K562 (cell line): ENCODE data around the gene FOXK2. TPM values are rescaled to one million over a fixed set of nuclear protein-coding genes. Genes with fewer than 3 reads are reported as not detected.

Source experiments
- ATAC-seq: fragments of 200-7000 bp; cut with Tn5 transposase; 3 replicates; pipeline ENCODE4 v1.9.1; 2020; ENCODE audit warnings: moderate library complexity
- BruUV-seq: library from RNA; stranded (reverse); fragments of 400-500 nt; replicated peaks from 2 replicates; lab custom pipeline; 2021; lab: Mats Ljungman, UMichigan
- CTCF ChIA-PET: fragments of 300-600 bp; formaldehyde crosslinking; extraction: SDS; loops from one replicate; lab custom pipeline; 2021; ENCODE audit warnings: low intra/inter-chr PET ratio; lab: Yijun Ruan, JAX
- POLR2A ChIA-PET: fragments of 300-600, 350-650 bp; sonication (Branson Sonifier 250); formaldehyde crosslinking; extraction: SDS; loops from one replicate; lab custom pipeline; 2021; ENCODE audit warnings: antibody characterized with exemption, inconsistent platforms; lab: Yijun Ruan, JAX
- DNase-seq, 4 experiments: peaks; one replicate each; pipeline versions ENCODE4 v3.0.0 to v3.0.0-alpha.2; 2011 to 2018; ENCODE audit warnings: low spot score in 3 of 4, mixed read lengths in 3 of 4; ENCODE audit errors: extremely low read depth in 1 of 4
- FAIRE-seq: peaks from 2 replicates; lab custom pipeline; 2011; peaks lifted over from hg19 to GRCh38; lab: Jason Lieb, UNC
- H2AFZ ChIP-seq: 2 replicates; pipeline ENCODE4 v1.6.0; 2011; ENCODE audit warnings: low read depth, low read length, control low read depth, inconsistent platforms
- H3K27ac ChIP-seq: fragments of 200-600 bp; 3 replicates; pipeline ENCODE4 v1.8.0; 2011; ENCODE audit warnings: low read depth, mild to moderate bottlenecking, control low read depth, inconsistent platforms, low read length, moderate library complexity, mixed read lengths; ENCODE audit errors: extremely low read depth
- H3K27me3 ChIP-seq, 2 experiments: fragments of 300-600 bp in 1 of 2; 2 replicates in 1 of 2; 3 replicates in 1 of 2; pipeline versions ENCODE4 v1.6.0 to v1.8.0; 2011; ENCODE audit warnings: inconsistent platforms in 2 of 2, low read length in 2 of 2, mild to moderate bottlenecking in 1 of 2, mixed read lengths in 1 of 2, moderate library complexity in 1 of 2; ENCODE audit not compliant: control insufficient read depth in 2 of 2, insufficient read depth in 2 of 2
- H3K36me3 ChIP-seq: fragments of 300-600 bp; 3 replicates; pipeline ENCODE4 v1.8.0; 2011; ENCODE audit warnings: mild to moderate bottlenecking, low read length, inconsistent platforms; ENCODE audit not compliant: control insufficient read depth, insufficient read depth
- H3K4me1 ChIP-seq, 2 experiments: fragments of 200-600 bp in 1 of 2; replicated peaks in 1 of 2; 2 replicates in 1 of 2; 3 replicates in 1 of 2; pipeline versions ENCODE4 v1.5.1 to v1.8.0; 2011; ENCODE audit warnings: inconsistent platforms in 2 of 2, low read length in 2 of 2, mild to moderate bottlenecking in 1 of 2, mixed read lengths in 1 of 2, moderate library complexity in 1 of 2; ENCODE audit not compliant: control insufficient read depth in 2 of 2, insufficient read depth in 2 of 2
- H3K4me2 ChIP-seq: 2 replicates; pipeline ENCODE4 v1.6.1; 2011; ENCODE audit warnings: low read length, control low read depth, inconsistent platforms, mixed read lengths; ENCODE audit not compliant: insufficient read depth
- H3K4me3 ChIP-seq: fragments of 200-600 bp; sonication (generic), shearing (Covaris generic); 2 replicates; pipeline ENCODE4 v1.5.1; 2016; ENCODE audit warnings: control low read depth, inconsistent platforms
- H3K79me2 ChIP-seq: fragments of 200-600 bp; 3 replicates; pipeline ENCODE4 v1.8.0; 2011; ENCODE audit warnings: low read length, inconsistent platforms; ENCODE audit not compliant: control insufficient read depth, insufficient read depth
- H3K9ac ChIP-seq, 2 experiments: 2 replicates each; pipeline versions ENCODE4 v1.6.0 to v1.6.1; 2011; ENCODE audit warnings: low read depth in 2 of 2, low read length in 2 of 2, control low read depth in 1 of 2, inconsistent platforms in 1 of 2, mild to moderate bottlenecking in 1 of 2, mixed read lengths in 1 of 2; ENCODE audit not compliant: insufficient read depth in 1 of 2
- H3K9me1 ChIP-seq: one replicate; pipeline ENCODE4 v1.6.0; 2011; ENCODE audit warnings: inconsistent platforms, mild to moderate bottlenecking, low read length, moderate library complexity; ENCODE audit not compliant: control insufficient read depth, insufficient read depth
- H3K9me3 ChIP-seq: replicated peaks from 2 replicates; pipeline ENCODE4 v1.5.1; 2011; ENCODE audit warnings: low read depth, low read length, inconsistent platforms; ENCODE audit not compliant: control insufficient read depth, insufficient read depth
- H4K20me1 ChIP-seq: replicated peaks from 2 replicates; pipeline ENCODE4 v1.6.1; 2011; ENCODE audit warnings: low read length, inconsistent platforms, mixed read lengths; ENCODE audit not compliant: control insufficient read depth, insufficient read depth
- COPS2 ChIP-seq: fragments of 450-650 bp; conservative IDR thresholded peaks from 2 replicates; pipeline ENCODE4 v1.6.1; 2016; ENCODE audit warnings: mild to moderate bottlenecking, moderate library complexity
- HIVEP1 ChIP-seq: fragments of 250-450 bp; sonication (Bioruptor Pico); IDR thresholded peaks from 2 replicates; pipeline ENCODE4 v1.4.0; 2020; ENCODE audit warnings: mild to moderate bottlenecking
- MECOM ChIP-seq: fragments of 250-450 bp; sonication (Bioruptor Pico); IDR thresholded peaks from 2 replicates; pipeline ENCODE4 v1.8.0; 2022; ENCODE audit warnings: inconsistent platforms
- ZNF12 ChIP-seq: sonication (generic); formaldehyde crosslinking; IDR thresholded peaks from 2 replicates; pipeline ENCODE4 v1.4.0; 2020; ENCODE audit warnings: mild to moderate bottlenecking, missing genetic modification reagents
- ZNF175 ChIP-seq: fragments of 200-800 bp; sonication (Bioruptor generic); IDR thresholded peaks from 2 replicates; pipeline ENCODE4 v1.6.1; 2016; ENCODE audit warnings: low read depth, mild to moderate bottlenecking, missing genetic modification characterization, missing compliant biosample characterization
- ZNF347 ChIP-seq: fragments of 450-650 bp; formaldehyde crosslinking; IDR thresholded peaks from 2 replicates; pipeline ENCODE4 v1.4.0; 2020; ENCODE audit warnings: low read depth, mild to moderate bottlenecking, moderate library complexity
- ZNF445 ChIP-seq: fragments of 250-450 bp; sonication (Bioruptor Pico); IDR thresholded peaks from 2 replicates; pipeline ENCODE4 v1.4.0; 2020; ENCODE audit warnings: low read depth, mild to moderate bottlenecking, moderate library complexity
- ZNF609 ChIP-seq: sonication (generic); formaldehyde crosslinking; IDR thresholded peaks from 2 replicates; pipeline ENCODE4 v1.8.1; 2023; ENCODE audit warnings: missing genetic modification reagents, mild to moderate bottlenecking, borderline replicate concordance
- WGBS: fragments of 100-300 bp; shearing (Covaris generic); methylation state at CpG from one replicate; pipeline ENCODE4 v1.1.6; 2016; ENCODE audit warnings: low coverage, mixed read lengths; ENCODE audit not compliant: insufficient coverage; ENCODE audit errors: missing lambda C conversion rate; 5-methylcytosine and 5-hydroxymethylcytosine counted together
- in situ Hi-C: fragments of 300-500 bp; cut with MboI; formaldehyde crosslinking; loops from 4 replicates; pipeline ENCODE4 v1.15.0; 2018; ENCODE audit warnings: inconsistent platforms, mixed read lengths
- intact Hi-C: fragments of 100-400 bp; cut with micrococcal nuclease; formaldehyde crosslinking; loops from 2 replicates; pipeline ENCODE4 v1.14.2; 2022
- polyA plus RNA-seq, 8 experiments: library from polyadenylated mRNA; depleted of rRNA in 4 of 8; stranded (reverse) in 5 of 8; unstranded in 3 of 8; fragments of >200 nt; fragmentation: Nextera tagmentation in 2 of 8; fragmentation: Illumina TruSeq in 1 of 8; extraction: Ambion mirVana in 2 of 8; extraction: Trizol in 1 of 8; gene quantifications; 2 replicates each; pipeline versions ENCODE4 v1.2.1 to v1.2.3, GENCODE V29; 2011 to 2014; ENCODE audit warnings: inconsistent platforms in 1 of 8, missing spikeins in 1 of 8
- total RNA-seq, 7 experiments: library from RNA; depleted of rRNA in 6 of 7; stranded (reverse); fragments of >200 nt in 6 of 7; fragmentation: Illumina TruSeq in 2 of 7; extraction: Trizol in 2 of 7; gene quantifications; 2 replicates each; pipeline versions ENCODE4 v1.2.1 to v1.2.3, GENCODE V29; 2011 to 2021; ENCODE audit warnings: low replicate concordance in 1 of 7

FOXK2 gene
- total and polyA plus RNA-seq, 9 of the 15 experiments (the other 6 are each of a cell fraction or from before 2014, with no cell fraction given): 3.0 to 86.0 (median 44.1) TPM

GRCh38 chr17:82604532-82604931, 85.0 kb downstream of the FOXK2 start:
- WGBS: 95% methylated on average over 7 of the region's 7 CpGs
- no TSS peak for BruUV-seq
- H4K20me1 ChIP-seq: no peaks in the 10 kb centered on the region
- POLR2A ChIA-PET: interaction anchor here (0.6 to 0.8 kb wide), 2 partner anchors 32 to 254 kb away, joined by 3 read pairs; no protein-coding TSS in a partner anchor
- no peak overlapping the region for H3K9ac ChIP-seq
- no peak for ATAC-seq
- no peak overlapping the region for H2AFZ ChIP-seq
- CTCF ChIA-PET: no interaction called here
- H3K4me2 ChIP-seq: no peak overlapping the region
- no peaks in the 10 kb centered on the region for H3K27me3 ChIP-seq
- H3K36me3 ChIP-seq: peaks cover 65% of the 10 kb centered on the region; the same call in 2 of the 3 replicates
- peaks cover 2% of the 10 kb centered on the region; the same call in 1 of the 2 replicates for H3K9me3 ChIP-seq
- peaks cover 0 to 10% of the 10 kb centered on the region in 2 experiments; a peak in 2 of 5 replicates for H3K4me1 ChIP-seq
- in situ Hi-C loops (no loop called here), intact Hi-C loops (no loop called here)
- H3K9me1 ChIP-seq: no peaks in the 10 kb centered on the region
- no peak for DNase-seq
- no peak for TF ChIP-seq MECOM
- TF ChIP-seq COPS2: no peak
- no peak for TF ChIP-seq ZNF609 (CRISPR knock-in tag)
- TF ChIP-seq ZNF175 (CRISPR knock-in tag): no peak
- no peak for TF ChIP-seq ZNF347 (CRISPR knock-in tag)
- no peak for TF ChIP-seq ZNF445 (CRISPR knock-in tag)
- TF ChIP-seq ZNF12 (CRISPR knock-in tag): no peak
- TF ChIP-seq HIVEP1 (CRISPR knock-in tag): no peak
- H3K27ac ChIP-seq: no peak overlapping the region
- FAIRE-seq: no peak
- 0 out of 3 replicates have a peak, but pooled peaks cover 6% of the 10 kb centered on the region for H3K79me2 ChIP-seq
- no peak overlapping the region for H3K4me3 ChIP-seq
